Kidney tubule cell (primary cell): ENCODE results near the gene KLF11.
"Not testable (repeated sequence)": the region's sequence is repeated elsewhere in the genome, so short reads cannot be mapped to it uniquely, and the experiment has no call there.

ENCODE experiments used
- DNase-seq: peaks from one replicate; pipeline ENCODE4 v3.0.0-alpha.2; 2018; ENCODE audit warnings: low spot score

Gene KLF11

GRCh38 chr2:10009811-10010781 is 33.3 kb upstream of the KLF11 start:
- DNase-seq: peak; percentile 69

GRCh38 chr2:10010861-10011605 is 32.3 kb upstream of the KLF11 start:
- not testable (repeated sequence) for DNase-seq

- DNase-seq: not testable (repeated sequence)
These were observed 31.6 kb upstream of the KLF11 start for GRCh38 chr2:10011606-10012325.

DNA sequence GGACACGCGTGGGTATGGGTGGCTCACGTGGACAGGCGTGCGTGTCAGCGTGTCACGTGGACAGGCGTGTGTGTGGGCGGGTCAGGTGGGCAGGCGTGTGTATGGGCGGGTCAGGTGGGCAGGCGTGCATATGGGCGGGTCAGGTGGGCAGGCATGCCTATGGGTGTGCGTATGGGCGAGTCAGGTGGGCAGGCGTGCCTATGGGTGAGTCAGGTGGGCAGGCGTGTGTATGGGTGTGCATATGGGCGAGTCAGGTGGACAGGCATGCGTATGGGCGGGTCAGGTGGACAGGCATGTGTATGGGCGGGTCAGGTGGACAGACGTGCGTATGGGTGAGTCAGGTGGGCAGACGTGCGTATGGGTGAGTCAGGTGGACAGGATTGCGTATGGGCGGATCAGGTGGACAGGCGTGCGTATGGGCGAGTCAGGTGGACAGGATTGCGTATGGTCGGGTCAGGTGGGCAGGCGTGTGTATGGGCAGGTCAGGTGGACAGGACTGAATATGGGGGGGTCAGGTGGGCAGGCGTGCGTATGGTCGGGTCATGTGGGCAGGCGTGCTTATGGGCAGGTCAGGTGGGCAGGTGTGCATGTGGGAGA is 30.9 kb upstream of the KLF11 start:
- not testable (repeated sequence) for DNase-seq

- DNase-seq: no peak
These were observed 30.3 kb upstream of the KLF11 start for GRCh38 chr2:10012963-10013461.

GRCh38 chr2:10013651-10014417 is 29.5 kb upstream of the KLF11 start:
- DNase-seq: not testable (repeated sequence)

- no peak for DNase-seq
These were observed 28.7 kb upstream of the KLF11 start for GRCh38 chr2:10014418-10015190.

DNA sequence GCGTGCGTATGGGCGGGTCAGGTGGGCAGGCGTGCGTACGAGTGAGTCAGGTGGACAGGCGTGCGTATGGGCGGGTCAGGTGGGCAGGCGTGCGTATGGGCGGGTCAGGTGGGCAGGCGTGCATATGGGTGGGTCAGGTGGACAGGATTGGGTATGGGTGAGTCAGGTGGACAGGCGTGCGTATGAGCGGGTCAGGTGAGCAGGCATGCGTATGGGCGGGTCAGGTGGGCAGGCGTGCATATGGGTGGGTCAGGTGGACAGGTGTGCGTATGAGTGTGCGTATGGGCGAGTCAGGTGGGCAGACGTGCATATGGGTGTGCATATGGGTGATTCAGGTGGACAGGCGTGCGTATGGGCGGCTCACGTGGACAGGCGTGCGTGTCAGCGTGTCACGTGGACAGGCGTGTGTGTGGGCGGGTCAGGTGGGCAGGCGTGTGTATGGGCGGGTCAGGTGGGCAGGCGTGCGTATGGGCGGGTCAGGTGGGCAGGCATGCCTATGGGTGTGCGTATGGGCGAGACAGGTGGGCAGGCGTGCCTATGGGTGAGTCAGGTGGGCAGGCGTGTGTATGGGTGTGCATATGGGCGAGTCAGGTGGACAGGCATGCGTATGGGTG is 27.9 kb upstream of the KLF11 start:
- not testable (repeated sequence) for DNase-seq

DNA sequence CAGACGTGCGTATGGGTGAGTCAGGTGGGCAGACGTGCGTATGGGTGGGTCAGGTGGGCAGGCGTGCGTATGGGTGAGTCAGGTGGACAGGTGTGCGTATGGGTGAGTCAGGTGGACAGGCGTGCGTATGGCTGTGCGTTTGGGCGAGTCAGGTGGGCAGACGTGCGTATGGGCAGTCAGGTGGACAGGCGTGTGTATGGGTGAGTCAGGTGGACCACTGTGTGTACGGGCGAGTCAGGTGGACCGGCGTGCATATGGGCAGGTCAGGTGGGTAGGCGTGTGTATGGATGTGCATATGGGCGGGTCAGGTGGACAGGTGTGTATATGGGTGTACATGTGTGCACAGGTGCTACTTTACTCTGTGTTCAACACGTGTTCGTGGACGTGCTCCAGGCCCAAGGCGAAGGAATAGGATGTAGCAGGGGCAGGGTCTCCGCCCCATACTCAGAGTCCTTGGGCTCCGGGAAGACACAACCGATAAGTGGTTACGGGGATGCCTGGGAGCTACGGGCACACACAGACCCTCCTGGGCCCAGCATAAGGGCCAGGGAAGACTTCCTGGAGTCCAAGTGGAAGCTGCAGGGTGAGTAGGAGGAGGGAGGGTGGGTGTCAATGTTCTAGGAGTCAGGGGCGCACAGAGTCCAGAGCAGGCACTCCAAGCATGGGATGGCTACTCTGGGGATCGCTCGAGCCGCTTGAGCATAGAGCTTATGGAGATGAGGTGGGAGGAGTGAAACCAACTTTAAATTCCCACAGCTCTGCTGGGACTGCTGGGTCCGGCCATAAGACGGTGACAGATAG is 27.1 kb upstream of the KLF11 start:
- no peak for DNase-seq

DNA sequence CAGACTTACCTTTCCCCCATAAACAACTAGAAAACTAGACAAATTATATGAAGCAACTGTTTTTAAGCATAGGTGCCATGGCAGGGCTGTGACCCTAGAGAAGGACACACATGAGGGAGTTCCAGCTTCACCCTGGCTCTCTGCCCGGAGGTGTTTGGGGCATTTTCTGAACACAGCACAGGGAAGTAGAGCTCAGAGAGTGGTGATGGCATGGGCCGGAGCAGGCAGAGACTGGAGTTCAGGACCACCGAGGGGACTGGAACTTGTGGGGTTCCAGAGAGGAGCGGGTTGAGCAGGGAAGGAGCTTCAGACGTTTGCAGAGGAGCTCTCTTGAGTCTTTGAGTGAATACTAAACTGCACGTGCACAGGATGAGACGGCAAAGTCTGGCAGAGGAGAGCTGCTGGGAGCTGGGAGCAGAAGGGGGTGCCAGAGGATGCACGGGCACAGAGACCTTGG is 26.5 kb upstream of the KLF11 start:
- DNase-seq: peak; percentile 22

DNA sequence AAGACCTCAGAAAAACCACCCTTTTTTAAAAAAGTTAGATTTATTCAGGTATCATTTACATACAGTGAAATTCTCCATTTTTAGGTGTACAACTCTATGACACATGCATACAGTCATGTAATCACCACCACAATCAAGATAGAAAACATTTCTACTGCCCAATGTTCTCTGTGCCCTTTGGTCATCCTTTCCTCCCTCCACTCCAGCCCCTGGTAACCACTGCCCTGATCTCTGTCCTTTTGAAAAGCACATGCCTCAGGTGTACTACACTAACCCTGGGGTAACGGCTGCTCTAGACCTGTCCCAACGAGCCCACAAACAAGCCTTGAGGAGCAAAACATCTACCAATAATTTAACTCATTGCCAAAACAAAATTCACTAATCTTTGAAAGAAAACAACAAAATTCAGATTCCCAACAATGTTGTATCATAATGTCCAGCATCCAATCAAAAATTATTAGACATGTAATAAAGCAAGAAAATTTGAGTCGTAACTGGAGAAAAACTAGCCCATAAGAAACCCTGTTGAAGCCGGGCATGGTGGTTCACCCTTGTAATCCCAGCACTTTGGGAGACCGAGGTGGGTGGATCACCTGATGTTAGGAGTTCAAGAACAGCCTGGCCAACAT is 25.9 kb upstream of the KLF11 start:
- no peak for DNase-seq

- no peak for DNase-seq
These were observed 24.2 kb upstream of the KLF11 start for GRCh38 chr2:10019174-10019573.

- no peak for DNase-seq
These were observed 23.5 kb upstream of the KLF11 start for GRCh38 chr2:10019602-10020400.

GRCh38 chr2:10022041-10022421 is 21.3 kb upstream of the KLF11 start:
- no peak for DNase-seq

DNA sequence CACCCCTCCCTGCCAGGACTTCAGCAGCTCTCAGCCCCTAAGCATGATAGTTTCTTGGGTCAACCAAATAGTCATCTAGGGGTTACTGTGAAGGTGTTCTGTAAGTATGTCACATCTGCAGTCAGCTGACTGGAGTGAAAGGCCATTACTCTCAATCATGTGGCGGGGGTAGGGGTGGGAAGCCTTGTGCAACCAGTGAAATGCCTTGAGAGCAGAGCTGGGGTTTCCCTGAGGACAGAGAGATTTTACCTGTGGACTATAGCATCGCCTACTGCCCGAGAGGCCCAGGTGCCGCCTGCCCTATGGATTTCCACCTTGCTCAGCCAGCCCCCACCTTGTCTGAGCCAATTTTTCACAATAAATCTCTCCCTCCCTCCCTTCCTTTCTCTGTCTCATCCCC is 20.9 kb upstream of the KLF11 start:
- DNase-seq: no peak

DNA sequence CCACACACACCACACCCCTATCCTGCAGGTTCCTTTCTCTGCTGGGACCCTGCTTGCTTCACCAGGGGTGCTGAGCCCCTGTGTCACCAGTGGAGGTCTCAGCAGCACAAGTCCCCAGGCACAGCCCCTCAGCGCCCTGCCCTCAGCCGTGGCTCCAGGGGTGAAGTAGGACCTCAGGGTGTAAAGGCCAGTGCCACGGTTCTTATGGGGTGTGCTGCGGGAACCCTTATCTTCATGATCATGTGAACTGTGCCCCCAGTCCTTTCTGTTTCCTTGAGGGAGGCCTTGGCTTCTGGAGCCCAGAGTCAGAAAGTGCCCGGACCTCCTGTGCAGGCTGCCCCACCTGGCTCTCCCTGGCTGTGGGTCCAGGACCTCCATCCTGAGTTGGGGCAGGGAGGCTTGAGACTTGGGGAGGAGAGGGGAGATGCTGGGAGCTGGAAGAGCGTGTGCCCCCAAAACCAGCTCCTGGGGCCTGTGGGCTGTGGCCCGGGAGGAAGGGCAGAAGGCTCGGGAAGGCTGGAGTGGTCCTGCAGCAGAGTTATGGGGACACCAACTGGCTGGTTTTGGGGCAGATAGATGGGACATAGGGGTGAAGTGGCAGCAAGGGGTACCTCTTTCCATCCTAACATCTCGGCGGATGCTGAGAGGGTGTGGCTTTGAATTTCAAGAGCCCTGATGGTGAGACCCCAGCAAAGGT is 20.2 kb upstream of the KLF11 start:
- DNase-seq: no peak
